H1 (cell line): ENCODE results near the gene TBC1D22A. TPM values are rescaled to one million over a fixed set of nuclear protein-coding genes. Genes with fewer than 3 reads are reported as not detected.

Experiments
- EGR1 ChIP-seq: IDR thresholded peaks from 2 replicates; pipeline ENCODE4 v1.6.1; 2011; ENCODE audit warnings: low read depth, low read length, borderline replicate concordance
- HDAC2 ChIP-seq, 2 experiments: fragments of 300-600 bp in 1 of 2; sonication (generic) in 1 of 2; IDR thresholded peaks; 2 replicates each; pipeline ENCODE4 v1.6.1; 2011 to 2012; ENCODE audit warnings: low read depth in 2 of 2, low read length in 2 of 2, mild to moderate bottlenecking in 2 of 2, moderate library complexity in 2 of 2, borderline replicate concordance in 1 of 2, inconsistent platforms in 1 of 2
- POU5F1 ChIP-seq: IDR thresholded peaks from 2 replicates; pipeline ENCODE4 v1.6.1; 2011; ENCODE audit warnings: low read depth, mild to moderate bottlenecking, low read length, moderate library complexity
- SIN3A ChIP-seq, 2 experiments: IDR thresholded peaks in 1 of 2; conservative IDR thresholded peaks in 1 of 2; 2 replicates each; pipeline ENCODE4 v1.6.1; 2011 to 2012; ENCODE audit warnings: low read length in 2 of 2, improper control_type of control experiment in 1 of 2, low read depth in 1 of 2, mild to moderate bottlenecking in 1 of 2
- polyA plus RNA-seq, 7 experiments: library from polyadenylated mRNA; depleted of rRNA in 3 of 7; stranded (reverse) in 5 of 7; unstranded in 2 of 7; fragments of >200 nt in 5 of 7; fragments of 200-250 nt in 2 of 7; gene quantifications; 1 replicate in 5 of 7; 2 replicates in 1 of 7; 4 replicates in 1 of 7; pipeline versions ENCODE4 v1.2.1 to v1.2.3, GENCODE V29; 2011 to 2013; ENCODE audit warnings: missing spikeins in 2 of 7, mixed read lengths in 2 of 7
- total RNA-seq: library from RNA; stranded (reverse); fragmentation: NEBNext Ultra II Directional; extraction: Animal tissue kit (Norgen Biotek cat#: 25700); gene quantifications from 2 replicates; pipeline ENCODE4 v1.2.1, GENCODE V29; 2021

The TBC1D22A gene
- total and polyA plus RNA-seq, 2 of the 8 experiments (the other 6 are each of a cell fraction or from before 2014, with no cell fraction given) = 11.9 to 18.4 TPM

GRCh38 chr22:47160781-47161520 lies 398.5 kb downstream of the TBC1D22A start (continued):
- TF ChIP-seq HDAC2 (IDR thresholded peaks at IDR 0.05; ENCODE audit: borderline replicate concordance in 1 of 2, low read depth in 2 of 2, low read length in 2 of 2) (no peak), EGR1 (no peak), SIN3A (conservative IDR thresholded peaks at IDR 0.05 in 1 of 2, IDR thresholded peaks at IDR 0.05 in 1 of 2; ENCODE audit: low read depth in 1 of 2, low read length in 2 of 2) (no peak), POU5F1 (no peak)
